A549 treated with AZD2906 at 1 μM for 4 hours (cell line): ENCODE results near the gene ENDOD1. TPM values are rescaled to one million over a fixed set of nuclear protein-coding genes. Genes with fewer than 3 reads are reported as not detected.

Experiments
- total RNA-seq: library from RNA; stranded (reverse); fragments of 200-300 nt; extraction: Qiagen RNA extraction; gene quantifications from 5 replicates; pipeline ENCODE4 v1.2.3, GENCODE V29; 2022

Gene ENDOD1
- 13.2 to 16.3 TPM (median 14.8 TPM) in 5 replicates for total RNA-seq

DNA sequence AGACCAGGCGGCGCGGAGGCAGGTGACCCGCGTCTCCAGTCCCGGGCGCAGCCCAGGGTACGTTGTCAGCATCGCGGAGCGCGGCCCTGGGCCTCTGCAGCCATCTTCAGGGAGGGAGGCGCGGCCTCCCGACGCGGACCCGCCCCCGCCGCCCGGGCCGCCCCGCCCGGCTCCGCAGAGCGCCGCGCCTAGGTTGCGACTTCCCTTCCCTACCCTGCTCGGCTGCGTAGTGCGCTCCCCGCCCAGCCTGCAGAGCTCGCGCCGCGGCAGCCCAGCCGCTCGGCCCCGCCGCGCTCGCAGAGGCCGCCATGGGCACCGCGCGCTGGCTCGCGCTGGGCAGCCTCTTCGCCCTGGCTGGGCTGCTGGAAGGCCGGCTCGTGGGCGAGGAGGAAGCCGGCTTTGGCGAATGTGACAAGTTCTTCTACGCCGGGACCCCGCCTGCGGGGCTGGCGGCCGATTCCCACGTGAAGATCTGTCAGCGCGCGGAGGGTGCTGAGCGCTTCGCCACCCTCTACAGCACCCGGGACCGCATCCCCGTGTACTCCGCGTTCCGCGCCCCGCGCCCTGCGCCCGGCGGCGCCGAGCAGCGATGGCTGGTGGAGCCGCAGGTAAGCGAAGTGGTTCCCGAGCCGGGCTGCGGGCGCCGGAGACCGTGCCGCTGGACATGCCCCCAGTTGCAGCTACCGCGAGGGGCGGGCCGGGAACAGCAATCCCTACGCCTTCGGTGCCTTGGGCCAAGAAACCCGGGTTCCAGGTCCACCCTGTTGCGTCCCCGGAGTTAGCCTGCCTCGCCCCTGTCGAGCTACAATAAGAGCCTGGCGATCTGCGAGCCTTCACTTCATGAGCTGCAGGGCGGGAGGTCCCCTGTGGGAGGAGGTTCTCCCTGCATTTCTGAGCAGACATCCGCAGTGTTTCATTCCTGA, at the start of gene ENDOD1:
Gene ENDOD1 (plus strand): TSS at position 227 of the 923 bp plus-strand sequence. CDS start 82 bp downstream, at position 309.

GRCh38 chr11:95049122-95049521, 40.5 kb upstream of the ENDOD1 start, which contains the start of gene KDM4F:
KDM4F (plus strand) TSS chr11:95049422.

DNA sequence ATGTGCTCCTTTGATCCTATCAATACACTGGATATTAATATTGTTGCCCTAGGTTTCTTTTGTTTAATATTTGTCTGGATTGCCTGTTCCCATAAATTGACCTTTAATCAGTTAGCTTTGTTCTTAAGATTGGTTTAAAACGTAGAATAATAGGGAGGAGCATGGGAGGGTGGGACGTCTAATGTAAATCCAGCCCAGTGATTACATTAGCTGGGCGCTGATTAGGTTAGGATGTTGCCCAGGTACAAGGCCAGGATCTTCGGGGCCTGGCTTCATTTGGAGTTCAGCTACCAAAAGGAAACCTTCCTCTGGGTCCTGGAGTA, 23.0 kb upstream of the ENDOD1 start, which contains the start of gene SRSF8:
Gene SRSF8 (plus strand): TSS at position 204 of the 323 bp plus-strand sequence. CDS start 308 bp downstream, outside the sequence.

Other genes starting within 250 kb of the ENDOD1 start
- gene CWC15, start 116.3 kb upstream of the ENDOD1 start, total RNA-seq = 28.3 to 35.7 TPM (median 29.0 TPM) in 5 replicates
- 0.13 to 0.52 TPM (median 0.33 TPM) in 5 replicates for gene KDM4D, start 116.1 kb upstream of the ENDOD1 start, total RNA-seq
- gene KDM4E, start 64.6 kb upstream of the ENDOD1 start, total RNA-seq = not detected in 5 replicates
- not detected in 5 replicates for gene KDM4F, start 40.4 kb upstream of the ENDOD1 start, total RNA-seq
- gene SRSF8, start 22.9 kb upstream of the ENDOD1 start, total RNA-seq = 14.6 to 18.7 TPM (median 18.1 TPM) in 5 replicates
- 0.07 to 0.12 TPM (median 0.11 TPM) in 5 replicates for gene SESN3, start 141.4 kb downstream of the ENDOD1 start, total RNA-seq